Lower lobe of right lung (tissue), 2 donors: ENCODE data around the gene RPL6. TPM values are rescaled to one million over a fixed set of nuclear protein-coding genes. Genes with fewer than 3 reads are reported as not detected.

Source experiments
- ATAC-seq, 2 donors: fragments of 200-7000 bp; cut with Tn5 transposase; one replicate each; pipeline ENCODE4 v1.9.1; 2020 to 2022; ENCODE audit warnings: mild to moderate bottlenecking in 2 of 2, moderate library complexity in 2 of 2
- DNase-seq: peaks from one replicate; pipeline ENCODE4 v3.0.0-alpha.2; 2020
- H3K27ac ChIP-seq: fragments of 200-600 bp; one replicate; pipeline ENCODE4 v1.8.0; 2022
- H3K27me3 ChIP-seq: fragments of 200-600 bp; one replicate; pipeline ENCODE4 v1.8.0; 2022; ENCODE audit warnings: low read depth
- H3K36me3 ChIP-seq: fragments of 200-600 bp; one replicate; pipeline ENCODE4 v1.8.0; 2022; ENCODE audit warnings: mild to moderate bottlenecking
- H3K4me1 ChIP-seq: fragments of 200-600 bp; one replicate; pipeline ENCODE4 v1.8.0; 2022
- H3K4me3 ChIP-seq: fragments of 200-600 bp; one replicate; pipeline ENCODE4 v1.8.0; 2022; ENCODE audit warnings: mild to moderate bottlenecking
- H3K9me3 ChIP-seq: fragments of 200-600 bp; one replicate; pipeline ENCODE4 v1.8.0; 2022
- intact Hi-C: fragments of 100-400 bp; cut with DNase I; formaldehyde crosslinking; loops from one replicate; pipeline ENCODE4 v1.11.0; 2022
- total RNA-seq: library from RNA; stranded (reverse); fragmentation: NEBNext Ultra II Directional; extraction: Animal tissue kit (Norgen Biotek cat#: 25700); gene quantifications from one replicate; pipeline ENCODE4 v1.2.1, GENCODE V29; 2021
- TF ChIP-seq, protein P1 (sequence below): fragments of 200-600 bp; IDR thresholded peaks from one replicate; pipeline ENCODE4 v1.8.0; 2022; ENCODE audit warnings: antibody characterized with exemption, mild to moderate bottlenecking
- donor health status: DM: no; HTN: yes; CAD: no; lungs with severe emphysema.

Gene RPL6
- total RNA-seq, 1 donor from 2014 or later, result 896 TPM

DNA sequence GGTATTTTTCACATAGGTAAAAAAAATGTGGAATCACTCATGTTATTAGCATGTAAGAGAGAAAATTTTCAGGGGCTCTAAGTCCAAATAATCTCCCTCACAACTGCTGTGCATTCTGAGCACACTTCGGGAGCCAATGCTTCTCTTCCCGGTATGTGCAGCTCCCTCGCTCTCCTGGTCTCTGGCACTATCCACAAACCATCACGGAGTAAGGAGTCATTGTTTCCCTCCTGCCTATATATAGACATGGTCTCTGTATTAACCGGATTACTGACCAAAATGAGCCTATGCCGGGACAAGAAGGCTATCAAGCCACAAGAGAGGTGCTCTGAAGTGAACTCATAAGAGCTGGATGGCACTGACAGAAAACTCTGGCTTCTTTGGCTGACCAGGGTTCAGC is 40.5 kb downstream of the RPL6 start:
- no peak overlapping the region for H3K27ac ChIP-seq
- H3K4me3 ChIP-seq, result no peak overlapping the region
- H3K4me1 ChIP-seq, result no peaks in the 10 kb centered on the region
- ATAC-seq, result no peak
- H3K9me3 ChIP-seq, result no peaks in the 10 kb centered on the region
- H3K27me3 ChIP-seq, result no peaks in the 10 kb centered on the region
- DNase-seq, result no peak
- intact Hi-C loops, result no loop called here
- no peaks in the 10 kb centered on the region for H3K36me3 ChIP-seq
- TF ChIP-seq, protein P1, sequence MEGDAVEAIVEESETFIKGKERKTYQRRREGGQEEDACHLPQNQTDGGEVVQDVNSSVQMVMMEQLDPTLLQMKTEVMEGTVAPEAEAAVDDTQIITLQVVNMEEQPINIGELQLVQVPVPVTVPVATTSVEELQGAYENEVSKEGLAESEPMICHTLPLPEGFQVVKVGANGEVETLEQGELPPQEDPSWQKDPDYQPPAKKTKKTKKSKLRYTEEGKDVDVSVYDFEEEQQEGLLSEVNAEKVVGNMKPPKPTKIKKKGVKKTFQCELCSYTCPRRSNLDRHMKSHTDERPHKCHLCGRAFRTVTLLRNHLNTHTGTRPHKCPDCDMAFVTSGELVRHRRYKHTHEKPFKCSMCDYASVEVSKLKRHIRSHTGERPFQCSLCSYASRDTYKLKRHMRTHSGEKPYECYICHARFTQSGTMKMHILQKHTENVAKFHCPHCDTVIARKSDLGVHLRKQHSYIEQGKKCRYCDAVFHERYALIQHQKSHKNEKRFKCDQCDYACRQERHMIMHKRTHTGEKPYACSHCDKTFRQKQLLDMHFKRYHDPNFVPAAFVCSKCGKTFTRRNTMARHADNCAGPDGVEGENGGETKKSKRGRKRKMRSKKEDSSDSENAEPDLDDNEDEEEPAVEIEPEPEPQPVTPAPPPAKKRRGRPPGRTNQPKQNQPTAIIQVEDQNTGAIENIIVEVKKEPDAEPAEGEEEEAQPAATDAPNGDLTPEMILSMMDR, result no peak

DNA sequence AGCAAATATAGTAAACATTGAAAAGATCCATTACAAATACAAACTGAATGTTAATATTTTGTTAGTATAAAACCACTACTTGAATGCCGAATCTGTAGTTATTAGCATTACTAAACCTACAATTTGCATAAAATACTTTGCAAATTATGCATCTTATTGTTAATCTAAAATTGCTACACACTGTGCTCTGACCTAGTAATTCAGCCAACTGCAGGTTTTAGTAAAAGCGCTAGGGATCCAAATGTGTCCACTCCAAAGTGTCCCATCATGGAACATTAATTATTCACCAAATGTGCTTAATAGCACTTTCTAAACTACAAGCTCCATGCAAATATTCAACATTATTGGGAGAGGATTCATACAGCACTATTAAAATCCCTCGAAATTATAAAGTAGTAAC is 41.4 kb downstream of the RPL6 start:
- H3K27me3 ChIP-seq, result no peaks in the 10 kb centered on the region
- H3K27ac ChIP-seq, result no peak overlapping the region
- DNase-seq (no peak), ATAC-seq (no peak)
- H3K4me3 ChIP-seq, result no peak overlapping the region
- no peaks in the 10 kb centered on the region for H3K4me1 ChIP-seq
- H3K9me3 ChIP-seq, result no peaks in the 10 kb centered on the region
- no peaks in the 10 kb centered on the region for H3K36me3 ChIP-seq
- TF ChIP-seq, protein P1, result no peak
- intact Hi-C loops, result no loop called here

DNA sequence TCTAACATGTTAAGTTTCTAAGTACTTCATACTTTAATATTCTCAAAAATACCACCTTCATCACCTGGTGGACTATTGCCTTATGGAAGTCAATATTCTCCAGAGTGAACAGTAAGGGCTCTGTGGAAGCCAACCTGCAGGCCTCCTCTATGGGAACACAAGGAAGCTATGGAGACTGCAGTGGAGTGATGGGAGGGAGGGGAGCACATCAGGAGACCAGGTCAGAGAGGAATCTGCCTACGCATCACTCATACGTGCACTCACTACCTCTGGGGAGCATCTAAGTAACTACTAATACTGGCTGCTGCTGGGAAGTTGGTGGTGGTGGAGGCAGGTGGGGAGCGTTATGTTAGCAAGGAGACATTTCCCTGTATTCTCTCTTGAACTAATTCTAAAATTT is 47.1 kb downstream of the RPL6 start:
- H3K4me1 ChIP-seq, result no peaks in the 10 kb centered on the region
- H3K27me3 ChIP-seq, result no peaks in the 10 kb centered on the region
- no peaks in the 10 kb centered on the region for H3K9me3 ChIP-seq
- H3K36me3 ChIP-seq, result no peaks in the 10 kb centered on the region
- H3K27ac ChIP-seq, result no peak overlapping the region
- TF ChIP-seq, protein P1, result no peak
- no peak overlapping the region for H3K4me3 ChIP-seq
- intact Hi-C loops, result no loop called here
- ATAC-seq (no peak), DNase-seq (no peak)

DNA sequence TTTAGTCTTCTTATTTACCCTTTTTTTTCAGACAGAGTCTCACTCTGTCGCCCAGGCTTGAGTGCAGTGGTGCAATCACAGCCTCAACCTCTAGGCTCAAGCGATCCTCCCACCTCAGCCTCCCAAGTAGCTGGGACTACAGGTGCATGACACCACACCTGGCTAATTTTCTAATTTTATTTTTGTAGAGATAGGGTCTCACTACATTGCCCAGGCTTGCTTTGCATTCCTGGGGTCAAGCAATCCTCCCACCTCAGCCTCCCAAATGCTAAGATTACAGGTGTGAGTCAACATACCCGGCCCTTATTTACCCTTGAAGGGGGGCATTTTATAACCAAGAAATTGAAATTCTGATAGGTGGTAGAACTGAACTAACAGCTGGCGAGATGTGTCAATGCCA is 48.1 kb downstream of the RPL6 start:
- ATAC-seq, result no peak
- no peak overlapping the region for H3K4me3 ChIP-seq
- no peak for DNase-seq
- H3K9me3 ChIP-seq, result no peaks in the 10 kb centered on the region
- H3K27ac ChIP-seq, result no peak overlapping the region
- intact Hi-C loops, result no loop called here
- H3K4me1 ChIP-seq, result no peaks in the 10 kb centered on the region
- TF ChIP-seq, protein P1, result no peak
- H3K36me3 ChIP-seq, result no peaks in the 10 kb centered on the region
- no peaks in the 10 kb centered on the region for H3K27me3 ChIP-seq

DNA sequence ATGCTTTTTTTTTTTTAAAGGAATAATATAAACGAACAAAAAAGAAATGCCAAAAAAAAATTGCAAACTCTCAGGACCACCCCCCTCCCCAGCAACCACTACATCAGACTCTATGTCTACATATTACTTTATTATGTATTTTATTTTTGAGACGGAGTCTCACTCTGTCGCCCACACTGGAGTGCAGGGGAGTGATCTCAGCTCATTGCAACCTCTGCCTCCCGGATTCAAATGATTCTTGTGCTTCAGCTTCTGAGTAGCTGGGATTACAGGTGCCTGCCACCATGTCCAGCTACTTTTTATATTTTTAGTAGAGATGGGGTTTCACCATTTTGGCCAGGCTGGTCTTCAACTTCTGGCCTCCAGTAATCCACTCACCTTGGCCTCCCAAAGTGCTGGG is 50.1 kb downstream of the RPL6 start:
- H3K4me3 ChIP-seq, result no peak overlapping the region
- no peaks in the 10 kb centered on the region for H3K36me3 ChIP-seq
- TF ChIP-seq, protein P1, result no peak
- H3K27me3 ChIP-seq, result no peaks in the 10 kb centered on the region
- no peak overlapping the region for H3K27ac ChIP-seq
- H3K9me3 ChIP-seq, result no peaks in the 10 kb centered on the region
- ATAC-seq, result no peak
- DNase-seq, result no peak
- intact Hi-C loops, result no loop called here
- no peaks in the 10 kb centered on the region for H3K4me1 ChIP-seq

DNA sequence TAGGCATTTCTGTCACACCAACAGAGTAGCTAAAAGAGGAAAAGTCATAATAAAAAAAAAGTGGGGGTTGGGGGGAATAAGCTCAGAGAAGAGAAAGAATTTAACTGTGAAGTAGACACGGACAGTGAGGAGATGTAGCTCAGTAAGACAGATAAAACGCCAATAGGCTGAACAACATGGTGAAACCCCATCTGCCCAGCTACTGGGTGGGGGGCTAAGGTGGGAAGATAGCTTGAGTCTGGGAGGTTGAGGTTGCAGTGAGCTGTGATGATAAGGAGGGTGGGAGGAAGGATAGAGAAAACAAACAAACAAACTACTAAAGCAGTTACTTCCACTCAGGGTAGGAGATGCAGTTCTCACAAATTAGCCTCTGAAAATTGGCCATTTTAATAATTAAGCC is 52.2 kb downstream of the RPL6 start:
- Histone ChIP-seq H3K27me3 (no peaks in the 10 kb centered on the region), H3K27ac (no peak overlapping the region), H3K9me3 (no peaks in the 10 kb centered on the region), H3K4me3 (no peak overlapping the region), H3K36me3 (no peaks in the 10 kb centered on the region), H3K4me1 (no peaks in the 10 kb centered on the region)
- TF ChIP-seq, protein P1, result no peak
- intact Hi-C loops, result no loop called here
- ATAC-seq (no peak), DNase-seq (no peak)
